SH-SY5Y (cell line): ENCODE results near the gene PPFIA4.

Experiments used
- GATA2 ChIP-seq: IDR thresholded peaks from 2 replicates; pipeline ENCODE4 v1.6.1; 2011; ENCODE audit warnings: mild to moderate bottlenecking, low read depth, low read length
- GATA3 ChIP-seq: IDR thresholded peaks from 2 replicates; pipeline ENCODE4 v1.6.1; 2011; ENCODE audit warnings: low read depth, mild to moderate bottlenecking, low read length, moderate library complexity

DNA sequence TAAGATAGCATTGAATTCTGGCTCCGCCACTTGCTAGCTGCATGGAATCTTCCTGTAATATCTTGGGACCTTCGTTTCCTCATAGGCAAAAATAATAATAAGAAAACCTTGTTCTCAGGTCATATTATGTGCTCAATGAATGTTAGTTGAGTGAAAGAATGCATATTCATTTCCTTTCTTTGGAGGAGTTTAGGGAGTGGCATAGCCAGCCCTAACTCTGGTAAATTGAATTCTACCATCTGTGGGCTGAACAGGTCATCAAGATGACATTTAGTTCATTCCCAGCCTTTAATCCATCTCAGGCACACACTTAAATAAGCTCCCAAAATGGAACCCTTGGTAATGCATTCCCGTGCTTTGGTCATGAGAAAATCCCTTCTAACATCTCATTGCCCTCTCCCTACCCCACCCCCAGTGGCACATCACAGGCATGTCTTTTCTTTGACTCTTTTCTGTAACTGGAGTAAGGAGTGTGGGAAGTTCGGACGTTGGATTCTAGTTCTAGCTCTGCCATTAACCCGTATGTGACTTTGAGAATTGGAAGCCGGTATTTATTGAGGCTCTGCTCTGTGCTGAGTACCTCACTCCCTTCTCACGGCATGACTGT is 72.7 kb downstream of the PPFIA4 start:
- TF ChIP-seq GATA2 (no peak), GATA3 (no peak)
